ENCODE measurements around the gene KDM3B.
A peak's percentile ranks its signal among the peaks of the same experiment; 100 is the strongest.

The KDM3B gene

DNA sequence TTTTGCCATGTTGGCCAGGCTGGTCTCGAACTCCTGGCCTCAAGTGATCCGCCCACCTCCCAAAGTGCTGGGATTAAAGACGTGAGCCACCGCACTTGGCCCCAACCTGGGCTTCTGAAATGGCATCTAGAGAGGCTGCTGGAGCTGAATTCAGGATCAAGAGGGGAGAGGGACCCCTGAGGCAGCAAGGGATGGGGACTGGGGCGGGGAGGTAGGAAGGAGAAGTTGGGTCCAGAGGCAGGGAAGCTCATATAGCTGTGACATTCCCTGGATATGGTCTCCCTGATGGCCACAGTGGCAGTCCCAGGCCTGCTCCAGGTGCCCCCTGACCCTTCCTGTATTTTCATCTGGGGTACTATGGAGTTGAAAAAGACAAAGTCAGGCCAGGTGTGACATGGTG lies 98.5 kb downstream of the KDM3B start:
- DNase-seq: no peak

DNA sequence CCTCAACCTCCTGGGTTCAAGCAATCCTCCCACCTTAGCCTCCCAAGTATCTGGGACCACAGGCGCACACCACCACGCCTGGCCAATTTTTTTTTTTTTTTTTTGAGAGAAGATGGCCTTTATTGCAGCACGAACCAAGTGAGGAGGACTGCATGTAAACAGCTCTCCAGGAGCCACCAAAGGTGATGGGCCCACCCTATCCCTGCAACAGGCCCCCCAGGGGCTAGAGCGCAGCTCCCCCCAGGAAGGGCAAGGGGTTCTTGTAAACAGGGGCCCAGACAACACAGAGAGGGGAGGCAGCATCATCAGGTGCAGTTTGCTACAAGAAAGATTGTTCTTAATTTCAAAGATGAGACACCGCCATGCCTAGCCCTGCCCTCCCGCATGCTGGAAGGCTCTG lies 100.2 kb downstream of the KDM3B start:
- no peak for DNase-seq

DNA sequence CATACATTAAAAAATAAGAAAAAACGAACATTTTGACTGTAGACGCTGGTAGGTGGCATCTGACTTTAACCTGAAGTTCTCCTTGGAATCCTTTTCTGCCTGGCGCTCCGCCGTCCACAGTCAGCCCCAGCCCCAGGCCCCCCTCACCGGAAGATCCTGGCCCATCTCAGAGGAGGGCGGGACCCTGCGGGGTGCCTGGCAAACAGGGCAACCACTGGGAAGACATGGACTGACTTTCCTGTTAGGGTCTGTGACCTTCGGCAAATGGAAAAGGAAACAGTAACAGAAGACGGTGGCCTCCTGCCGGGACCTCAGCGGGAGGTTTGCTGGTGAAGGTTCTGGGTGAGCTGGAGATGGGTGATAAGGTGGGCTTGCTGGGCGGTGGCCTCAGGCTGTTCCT lies 101.1 kb downstream of the KDM3B start:
- DNase-seq: no peak

DNA sequence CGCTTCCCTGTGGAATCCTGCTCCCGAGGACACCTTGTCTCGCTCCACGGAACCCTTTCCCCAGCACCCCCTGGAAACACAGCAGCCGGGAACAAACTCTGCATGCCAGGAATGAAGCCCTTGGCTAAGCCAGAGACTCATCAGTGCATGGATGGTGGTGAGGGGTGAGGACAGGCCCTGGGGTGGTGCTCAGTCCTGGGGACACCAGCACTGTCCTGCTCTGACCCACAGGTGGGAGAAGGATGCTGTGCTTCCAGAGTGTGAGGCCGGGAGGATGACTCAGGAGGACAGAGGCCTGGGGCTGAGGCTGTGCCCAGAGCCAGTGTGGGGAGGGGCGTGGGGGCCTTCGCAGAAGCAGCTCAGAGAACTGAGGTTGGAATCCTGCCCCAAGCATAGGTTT lies 101.6 kb downstream of the KDM3B start:
- DNase-seq: no peak

DNA sequence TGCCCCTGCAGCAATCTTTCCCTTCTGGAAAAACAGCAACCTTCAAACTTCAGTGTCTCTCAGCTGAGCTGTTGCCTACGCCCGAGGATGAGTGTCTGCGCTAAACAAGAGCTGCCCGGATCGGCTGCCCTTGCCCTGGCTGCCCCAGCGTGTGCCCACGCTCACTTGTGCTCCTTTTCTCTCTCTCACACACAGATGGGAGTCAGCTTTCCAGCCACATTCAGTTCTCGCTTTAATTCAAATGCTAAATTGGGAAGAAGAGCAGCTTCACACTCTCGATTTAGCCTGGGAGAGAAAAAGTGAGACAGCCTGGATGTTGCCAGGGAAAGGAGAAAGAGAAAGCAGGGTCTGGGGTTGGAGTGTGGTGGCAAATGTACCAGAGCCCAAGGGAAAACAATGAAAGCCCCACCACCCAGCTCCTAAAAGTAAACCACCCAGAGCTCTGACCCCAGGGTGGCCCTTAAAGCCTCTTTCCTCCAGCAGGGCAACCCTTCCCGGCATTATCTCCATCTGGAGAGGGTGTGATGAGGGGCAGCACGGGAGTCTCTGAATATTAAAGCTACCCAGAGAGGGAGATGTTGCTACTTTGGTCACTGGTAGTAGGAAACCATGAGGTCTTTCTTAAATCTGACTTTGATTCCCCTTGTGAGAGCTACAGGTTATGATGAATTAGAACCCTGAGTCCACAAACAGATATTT lies 102.9 kb downstream of the KDM3B start:
- DNase-seq: no peak

DNA sequence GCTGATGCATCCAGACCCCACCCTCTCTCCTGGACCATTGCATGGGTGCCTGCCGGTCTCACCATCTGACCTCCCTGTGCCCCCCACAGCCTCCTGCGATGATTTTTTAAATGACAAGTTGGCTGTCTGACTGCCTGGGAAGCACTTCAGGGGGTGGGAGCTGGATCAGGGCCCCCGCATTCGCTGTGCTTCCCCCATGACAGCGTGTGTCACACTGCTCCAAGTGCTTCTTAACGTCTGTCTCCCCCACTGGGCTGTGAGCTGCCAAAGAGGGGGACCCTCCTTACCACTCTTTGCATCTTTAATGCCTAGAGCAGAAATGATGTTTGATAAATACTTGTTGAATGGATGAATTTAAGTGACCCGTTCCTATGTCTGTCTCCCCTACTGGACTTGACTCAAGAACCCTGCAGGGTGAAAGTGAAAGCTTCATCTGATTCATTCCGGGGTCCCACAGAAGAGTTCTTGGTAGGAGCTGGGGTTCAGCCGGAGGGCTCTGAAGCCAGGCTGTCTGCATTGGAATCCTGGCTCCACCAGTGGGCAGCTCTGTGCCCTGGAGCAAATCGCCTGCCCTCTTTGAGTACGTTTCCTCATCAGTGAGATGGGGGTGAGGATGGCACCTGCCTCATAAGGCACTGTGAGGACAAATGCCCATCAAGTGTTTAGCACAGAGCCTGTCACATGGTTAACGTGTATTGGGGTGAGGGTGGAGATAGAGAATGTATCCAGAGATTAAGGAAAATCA lies 105.2 kb downstream of the KDM3B start:
- no peak for DNase-seq

DNA sequence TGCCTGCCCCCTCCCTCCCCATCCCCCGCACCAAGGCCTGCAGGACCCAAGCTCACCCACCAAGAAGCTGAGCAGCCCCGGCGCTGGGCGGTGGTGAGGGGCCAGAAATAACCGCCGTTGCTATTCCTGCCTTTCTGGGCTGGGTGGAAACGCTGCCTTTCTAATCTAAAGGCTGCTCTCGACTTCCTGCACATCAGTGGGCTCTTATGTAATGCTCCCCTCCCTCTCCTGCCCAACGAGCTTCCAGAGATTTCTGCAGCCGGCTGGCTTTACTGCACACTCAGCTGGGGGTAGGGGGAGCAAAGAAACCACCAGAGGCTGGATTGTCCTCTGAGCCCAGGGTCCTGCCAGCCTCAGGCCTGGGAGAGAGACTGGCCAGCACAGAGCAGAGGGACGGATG lies 105.9 kb downstream of the KDM3B start:
- no peak for DNase-seq

DNA sequence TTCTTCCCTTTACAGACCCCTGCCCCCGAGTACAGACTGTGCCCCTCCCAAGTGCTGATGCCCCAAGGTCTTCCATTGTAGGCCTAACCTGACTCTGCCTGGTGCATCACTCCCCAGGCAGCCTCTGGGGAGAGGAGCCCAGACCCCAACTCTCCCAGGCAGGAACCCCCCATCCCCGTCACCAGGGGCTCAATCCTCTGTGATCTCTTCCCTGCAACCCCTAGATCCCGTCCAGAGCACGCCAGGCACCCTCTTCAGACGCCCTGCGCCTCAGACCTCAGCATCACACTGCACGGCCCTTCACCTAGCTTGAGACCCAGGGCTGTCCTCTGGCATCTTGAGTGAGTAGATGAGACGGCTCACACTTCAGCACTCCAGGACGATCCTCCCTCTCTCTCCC lies 106.4 kb downstream of the KDM3B start:
- DNase-seq: no peak

DNA sequence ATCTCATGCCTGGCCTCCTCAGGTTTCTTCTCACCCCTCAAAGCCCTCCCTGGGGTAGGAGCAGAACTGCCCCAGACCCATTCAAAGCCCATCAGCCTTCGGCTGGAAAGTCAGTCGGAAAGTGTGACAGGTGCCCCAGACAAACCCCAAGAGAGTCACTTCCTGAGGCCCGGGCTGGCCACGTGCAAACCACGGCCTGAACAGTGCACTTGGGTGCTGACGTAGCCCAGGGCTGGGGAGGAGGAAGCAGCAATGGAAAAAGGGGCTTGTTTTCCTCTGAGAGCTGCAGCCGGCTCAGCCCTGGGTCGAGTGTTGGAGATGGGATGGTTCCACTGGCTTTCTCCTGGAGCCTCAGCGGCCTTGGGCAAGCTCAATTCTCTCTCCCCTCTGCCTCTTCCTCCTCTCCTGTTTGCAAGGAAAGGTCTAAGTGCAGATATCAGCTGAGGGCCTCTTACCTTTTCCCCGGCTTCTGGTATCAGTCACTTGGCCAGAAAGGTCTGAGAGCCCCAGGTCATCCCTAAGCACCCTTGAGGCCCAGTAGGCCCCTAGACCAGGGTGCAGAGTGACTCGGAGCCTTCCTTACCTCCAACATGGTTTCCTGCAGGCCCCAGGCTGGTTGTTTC lies 106.9 kb downstream of the KDM3B start:
- DNase-seq: peak; percentile 84

DNA sequence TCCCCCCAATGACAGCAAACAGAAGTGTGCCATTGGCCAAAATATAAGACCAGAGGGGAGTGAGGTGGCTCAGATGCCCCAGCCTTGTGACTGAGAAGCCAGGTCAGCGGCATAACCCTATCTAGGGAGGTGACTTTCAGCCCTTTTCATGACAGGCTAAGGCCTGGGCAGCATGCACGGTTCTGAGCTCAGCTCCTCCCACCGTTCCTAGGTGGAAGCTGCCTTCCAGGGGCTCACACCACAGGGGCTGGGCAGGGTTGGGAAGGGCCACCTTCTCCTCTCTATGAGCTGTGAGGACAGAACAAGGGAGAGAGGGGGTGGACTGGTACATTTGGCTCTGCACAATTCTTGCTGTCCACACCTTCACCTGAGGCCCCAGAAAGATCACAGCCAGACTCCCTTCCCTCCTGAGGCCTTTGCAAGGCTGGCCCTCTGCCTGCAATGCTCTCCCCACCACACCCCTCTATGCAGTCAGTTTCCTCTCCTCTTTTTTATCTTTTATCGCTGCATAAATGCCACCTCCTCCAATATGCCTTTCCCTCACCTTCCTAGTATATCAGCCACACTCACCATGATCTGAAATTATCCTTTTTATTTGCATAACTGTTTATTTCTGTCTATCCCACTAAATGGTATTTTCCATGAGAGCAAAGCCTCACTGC lies 107.7 kb downstream of the KDM3B start:
- DNase-seq: no peak

DNA sequence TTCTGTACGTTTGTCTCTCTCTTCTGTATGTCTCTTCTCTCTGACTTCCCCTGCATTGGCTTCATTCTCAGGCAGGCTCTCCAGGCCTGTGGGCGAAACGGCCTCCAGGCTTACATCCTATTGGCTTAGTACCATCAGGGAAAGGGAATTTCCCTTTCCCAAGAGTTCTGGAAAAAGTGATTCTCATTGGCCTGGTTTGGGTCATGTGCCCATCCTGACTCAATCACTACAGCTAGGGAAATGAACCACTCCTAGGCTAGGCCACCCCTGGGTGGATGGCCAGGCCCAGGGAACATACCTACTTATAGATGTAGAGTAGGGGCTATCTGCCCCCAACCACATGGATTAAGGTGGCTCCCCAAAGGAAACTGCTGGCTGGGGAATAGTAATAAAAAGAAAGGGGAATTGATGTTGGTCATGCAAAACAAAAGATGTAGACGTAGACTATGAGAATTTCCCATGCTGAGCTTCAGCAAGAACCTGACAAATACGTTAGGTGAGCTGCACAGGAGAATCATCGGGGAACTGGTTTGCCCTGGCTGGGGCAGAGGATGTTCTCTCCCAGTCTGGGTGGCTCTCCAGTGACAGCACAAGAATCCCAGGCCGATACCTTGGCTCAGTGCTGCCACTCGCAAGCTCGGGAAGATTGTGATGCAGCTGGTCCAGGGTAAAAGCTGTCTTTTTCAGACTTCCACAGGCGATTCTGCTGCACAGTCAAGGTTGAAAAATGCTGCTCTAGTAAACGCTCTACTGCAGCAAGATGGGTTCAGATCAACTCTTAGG lies 109.0 kb downstream of the KDM3B start:
- no peak for DNase-seq

DNA sequence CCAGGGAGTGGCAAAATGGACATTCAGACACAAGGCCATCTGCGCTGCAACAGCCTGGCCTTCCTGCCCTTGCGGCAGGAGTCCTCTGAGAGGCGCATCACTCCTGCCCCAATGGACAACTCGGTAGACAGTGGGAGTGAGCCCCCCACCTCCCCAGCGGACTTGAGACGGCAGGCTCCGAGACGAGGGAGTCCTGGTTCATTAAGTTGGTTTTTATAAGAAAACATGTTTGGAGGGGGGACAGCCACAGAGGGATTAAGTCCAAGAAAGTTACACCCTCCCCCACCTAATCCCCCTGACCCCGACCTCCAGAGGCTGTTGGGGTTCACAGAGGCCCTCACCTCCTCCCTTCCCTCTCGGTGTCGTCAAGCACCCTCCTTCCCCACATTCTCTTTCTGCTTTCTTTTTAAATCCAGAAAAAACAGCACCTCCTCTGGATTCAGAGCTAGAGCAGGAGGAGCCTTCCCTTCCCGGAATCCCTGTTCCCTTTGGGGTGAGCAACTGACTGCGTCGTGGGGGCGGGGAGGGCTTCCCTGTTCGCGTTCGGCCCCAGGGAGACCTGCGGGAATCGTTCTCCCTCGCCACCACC lies 111.0 kb downstream of the KDM3B start:
- DNase-seq: peak; percentile 44

DNA sequence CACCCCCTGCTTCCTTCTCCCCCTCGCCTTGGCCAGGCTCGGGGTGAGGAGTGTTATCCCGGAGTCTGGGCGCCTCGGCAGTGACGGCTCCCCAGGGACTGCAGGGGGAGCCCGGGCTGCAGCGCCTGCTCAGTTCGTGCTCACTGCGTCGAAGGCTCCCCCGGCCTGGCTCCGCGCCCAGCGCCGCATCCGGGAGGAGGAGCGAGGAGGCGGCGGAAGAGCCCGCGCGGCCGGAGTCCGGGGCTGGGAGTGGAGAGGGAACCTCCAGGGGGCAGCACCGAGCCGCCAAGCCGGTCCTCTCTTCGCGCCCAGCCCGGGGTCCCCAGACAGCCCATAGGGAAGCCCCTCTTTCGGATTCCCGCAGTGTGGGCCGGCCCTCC lies 111.5 kb downstream of the KDM3B start:
- DNase-seq: peak; percentile 93

DNA sequence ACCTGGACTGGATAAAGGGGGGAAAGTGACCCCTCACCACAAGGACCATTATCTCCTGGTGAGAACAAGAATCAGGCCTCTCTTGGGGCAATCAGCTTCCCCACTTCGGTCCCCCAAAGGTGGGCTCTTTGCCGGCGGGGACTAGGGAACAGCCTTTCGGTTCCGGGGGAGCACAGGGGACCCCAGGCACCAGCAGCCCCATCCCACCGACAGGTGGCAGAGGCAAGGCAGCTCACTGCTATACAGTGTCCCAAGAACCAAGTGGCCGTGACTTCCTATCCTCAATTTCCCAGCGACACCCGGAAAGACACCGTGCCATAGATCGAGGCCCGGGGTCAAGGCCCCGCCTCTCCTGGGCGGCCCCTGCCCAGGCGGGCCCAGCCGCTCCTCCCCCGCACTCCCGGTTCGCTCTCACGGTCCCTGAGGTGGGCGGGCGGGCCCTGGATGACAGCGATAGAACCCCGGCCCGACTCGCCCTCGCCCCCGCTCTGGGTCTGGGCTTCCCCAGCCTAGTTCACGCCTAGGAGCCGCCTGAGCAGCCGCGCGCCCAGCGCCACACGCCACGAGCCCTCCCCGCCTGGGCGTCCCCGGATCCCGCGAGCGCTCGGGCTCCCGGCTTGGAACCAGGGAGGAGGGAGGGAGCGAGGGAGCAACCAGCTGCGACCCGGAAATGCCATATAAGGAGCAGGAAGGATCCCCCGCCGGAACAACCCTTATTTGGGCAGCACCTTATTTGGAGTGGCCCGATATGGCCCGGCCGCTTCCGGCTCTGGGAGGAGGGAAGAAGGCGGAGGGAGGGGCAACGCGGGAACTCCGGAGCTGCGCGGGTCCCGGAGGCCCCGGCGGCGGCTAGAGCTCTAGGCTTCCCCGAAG lies 112.1 kb downstream of the KDM3B start:
- DNase-seq: peak; percentile 98

DNA sequence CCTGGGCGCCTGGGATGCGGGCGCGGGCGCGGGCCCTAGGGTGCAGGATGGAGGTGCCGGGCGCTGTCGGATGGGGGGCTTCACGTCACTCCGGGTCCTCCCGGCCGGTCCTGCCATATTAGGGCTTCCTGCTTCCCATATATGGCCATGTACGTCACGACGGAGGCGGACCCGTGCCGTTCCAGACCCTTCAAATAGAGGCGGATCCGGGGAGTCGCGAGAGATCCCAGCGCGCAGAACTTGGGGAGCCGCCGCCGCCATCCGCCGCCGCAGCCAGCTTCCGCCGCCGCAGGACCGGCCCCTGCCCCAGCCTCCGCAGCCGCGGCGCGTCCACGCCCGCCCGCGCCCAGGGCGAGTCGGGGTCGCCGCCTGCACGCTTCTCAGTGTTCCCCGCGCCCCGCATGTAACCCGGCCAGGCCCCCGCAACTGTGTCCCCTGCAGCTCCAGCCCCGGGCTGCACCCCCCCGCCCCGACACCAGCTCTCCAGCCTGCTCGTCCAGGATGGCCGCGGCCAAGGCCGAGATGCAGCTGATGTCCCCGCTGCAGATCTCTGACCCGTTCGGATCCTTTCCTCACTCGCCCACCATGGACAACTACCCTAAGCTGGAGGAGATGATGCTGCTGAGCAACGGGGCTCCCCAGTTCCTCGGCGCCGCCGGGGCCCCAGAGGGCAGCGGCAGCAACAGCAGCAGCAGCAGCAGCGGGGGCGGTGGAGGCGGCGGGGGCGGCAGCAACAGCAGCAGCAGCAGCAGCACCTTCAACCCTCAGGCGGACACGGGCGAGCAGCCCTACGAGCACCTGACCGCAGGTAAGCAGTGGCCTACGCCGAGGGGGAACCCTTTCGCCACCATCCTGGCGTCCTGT lies 113.0 kb downstream of the KDM3B start, which contains the start of gene EGR1:
EGR1 (plus strand) TSS at position 219 of the 864 bp plus-strand sequence; CDS start at position 502, 283 bp downstream.
- peak; percentile 79 for DNase-seq

DNA sequence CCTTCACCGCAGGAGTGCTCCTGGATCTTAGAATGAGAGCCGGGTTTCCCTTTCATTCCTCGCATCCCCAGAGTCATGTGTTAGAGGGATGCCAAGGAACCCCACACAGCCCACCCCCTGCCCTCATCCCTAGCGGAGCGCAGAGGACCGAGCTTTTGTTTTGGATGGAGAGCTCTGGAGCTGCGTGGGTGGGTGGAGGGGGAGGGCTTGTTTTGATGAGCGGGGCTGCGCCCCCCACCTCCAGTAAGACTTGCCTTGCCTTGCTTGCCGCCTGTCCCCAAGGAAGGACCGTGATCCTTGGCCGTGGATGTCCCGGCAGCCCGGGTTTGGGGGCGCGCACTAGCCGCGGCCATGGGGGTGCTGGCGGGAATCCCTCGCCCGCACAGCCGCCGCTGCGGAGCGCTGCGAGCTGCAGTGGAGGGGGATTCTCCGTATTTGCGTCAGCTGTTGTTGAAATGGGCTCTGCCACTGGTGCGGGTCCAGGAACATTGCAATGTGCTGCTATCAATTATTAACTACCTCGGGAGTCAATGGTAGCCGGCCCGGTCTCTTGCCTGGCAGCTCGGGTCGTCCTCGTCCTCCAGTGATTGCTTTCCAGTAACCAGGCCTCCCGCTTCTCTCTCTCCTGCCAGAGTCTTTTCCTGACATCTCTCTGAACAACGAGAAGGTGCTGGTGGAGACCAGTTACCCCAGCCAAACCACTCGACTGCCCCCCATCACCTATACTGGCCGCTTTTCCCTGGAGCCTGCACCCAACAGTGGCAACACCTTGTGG lies 113.8 kb downstream of the KDM3B start:
- peak; percentile 67 for DNase-seq

DNA sequence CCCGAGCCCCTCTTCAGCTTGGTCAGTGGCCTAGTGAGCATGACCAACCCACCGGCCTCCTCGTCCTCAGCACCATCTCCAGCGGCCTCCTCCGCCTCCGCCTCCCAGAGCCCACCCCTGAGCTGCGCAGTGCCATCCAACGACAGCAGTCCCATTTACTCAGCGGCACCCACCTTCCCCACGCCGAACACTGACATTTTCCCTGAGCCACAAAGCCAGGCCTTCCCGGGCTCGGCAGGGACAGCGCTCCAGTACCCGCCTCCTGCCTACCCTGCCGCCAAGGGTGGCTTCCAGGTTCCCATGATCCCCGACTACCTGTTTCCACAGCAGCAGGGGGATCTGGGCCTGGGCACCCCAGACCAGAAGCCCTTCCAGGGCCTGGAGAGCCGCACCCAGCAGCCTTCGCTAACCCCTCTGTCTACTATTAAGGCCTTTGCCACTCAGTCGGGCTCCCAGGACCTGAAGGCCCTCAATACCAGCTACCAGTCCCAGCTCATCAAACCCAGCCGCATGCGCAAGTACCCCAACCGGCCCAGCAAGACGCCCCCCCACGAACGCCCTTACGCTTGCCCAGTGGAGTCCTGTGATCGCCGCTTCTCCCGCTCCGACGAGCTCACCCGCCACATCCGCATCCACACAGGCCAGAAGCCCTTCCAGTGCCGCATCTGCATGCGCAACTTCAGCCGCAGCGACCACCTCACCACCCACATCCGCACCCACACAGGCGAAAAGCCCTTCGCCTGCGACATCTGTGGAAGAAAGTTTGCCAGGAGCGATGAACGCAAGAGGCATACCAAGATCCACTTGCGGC lies 114.6 kb downstream of the KDM3B start:
- peak; percentile 67 for DNase-seq

DNA sequence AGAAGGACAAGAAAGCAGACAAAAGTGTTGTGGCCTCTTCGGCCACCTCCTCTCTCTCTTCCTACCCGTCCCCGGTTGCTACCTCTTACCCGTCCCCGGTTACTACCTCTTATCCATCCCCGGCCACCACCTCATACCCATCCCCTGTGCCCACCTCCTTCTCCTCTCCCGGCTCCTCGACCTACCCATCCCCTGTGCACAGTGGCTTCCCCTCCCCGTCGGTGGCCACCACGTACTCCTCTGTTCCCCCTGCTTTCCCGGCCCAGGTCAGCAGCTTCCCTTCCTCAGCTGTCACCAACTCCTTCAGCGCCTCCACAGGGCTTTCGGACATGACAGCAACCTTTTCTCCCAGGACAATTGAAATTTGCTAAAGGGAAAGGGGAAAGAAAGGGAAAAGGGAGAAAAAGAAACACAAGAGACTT lies 115.2 kb downstream of the KDM3B start:
- no peak for DNase-seq
